Breast epithelium (tissue), 3 donors: Measurements from ENCODE around the gene CTSH.

ENCODE experiments used
- POLR2A ChIP-seq: fragments of 450-650 bp; IDR thresholded peaks from one replicate; pipeline ENCODE4 v1.6.1; 2016; ENCODE audit warnings: antibody characterized with exemption, mild to moderate bottlenecking, moderate library complexity
- TF ChIP-seq, protein P1 (sequence below), 3 donors: fragments of 450-650 bp; IDR thresholded peaks; one replicate each; pipeline ENCODE4 v1.5.1; 2016 to 2017; ENCODE audit warnings: antibody characterized with exemption in 3 of 3, mild to moderate bottlenecking in 3 of 3, moderate library complexity in 3 of 3

DNA sequence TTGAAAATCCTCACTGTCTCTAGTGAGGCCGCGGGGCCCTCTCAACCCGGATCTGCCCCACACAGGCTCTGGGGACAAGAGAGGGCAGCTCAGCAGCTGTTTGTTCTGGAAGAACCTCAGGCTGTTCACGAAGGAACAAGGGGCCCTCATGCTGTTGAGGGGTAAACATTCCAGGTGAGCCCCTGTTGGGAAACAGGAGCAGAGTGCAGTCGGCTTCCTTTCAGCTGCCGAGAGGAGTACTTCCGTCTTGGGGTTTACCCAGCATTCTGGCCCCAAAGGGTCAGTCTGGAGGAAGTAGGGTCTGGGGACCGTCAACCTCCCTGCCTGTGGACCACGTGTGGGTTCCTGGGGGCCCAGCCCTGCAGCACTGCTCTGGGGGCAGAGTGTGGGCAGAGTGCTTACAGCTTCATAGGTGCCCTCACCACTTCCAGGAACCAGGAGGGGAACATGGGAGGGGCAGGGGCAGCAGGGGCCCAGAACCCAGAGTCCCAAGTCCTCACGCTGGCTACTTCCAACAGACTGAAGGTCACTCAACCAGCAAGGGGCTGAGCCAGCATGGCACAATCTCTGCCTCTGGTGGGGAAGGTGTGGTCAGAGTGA, 49.2 kb upstream of the CTSH start:
- no peak for TF ChIP-seq POLR2A
- TF ChIP-seq, protein P1, sequence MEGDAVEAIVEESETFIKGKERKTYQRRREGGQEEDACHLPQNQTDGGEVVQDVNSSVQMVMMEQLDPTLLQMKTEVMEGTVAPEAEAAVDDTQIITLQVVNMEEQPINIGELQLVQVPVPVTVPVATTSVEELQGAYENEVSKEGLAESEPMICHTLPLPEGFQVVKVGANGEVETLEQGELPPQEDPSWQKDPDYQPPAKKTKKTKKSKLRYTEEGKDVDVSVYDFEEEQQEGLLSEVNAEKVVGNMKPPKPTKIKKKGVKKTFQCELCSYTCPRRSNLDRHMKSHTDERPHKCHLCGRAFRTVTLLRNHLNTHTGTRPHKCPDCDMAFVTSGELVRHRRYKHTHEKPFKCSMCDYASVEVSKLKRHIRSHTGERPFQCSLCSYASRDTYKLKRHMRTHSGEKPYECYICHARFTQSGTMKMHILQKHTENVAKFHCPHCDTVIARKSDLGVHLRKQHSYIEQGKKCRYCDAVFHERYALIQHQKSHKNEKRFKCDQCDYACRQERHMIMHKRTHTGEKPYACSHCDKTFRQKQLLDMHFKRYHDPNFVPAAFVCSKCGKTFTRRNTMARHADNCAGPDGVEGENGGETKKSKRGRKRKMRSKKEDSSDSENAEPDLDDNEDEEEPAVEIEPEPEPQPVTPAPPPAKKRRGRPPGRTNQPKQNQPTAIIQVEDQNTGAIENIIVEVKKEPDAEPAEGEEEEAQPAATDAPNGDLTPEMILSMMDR (IDR thresholded peaks at IDR 0.05), result no peak
